Liver (tissue), 9 donors: ENCODE measurements around the gene ZNF681. TPM values are rescaled to one million over a fixed set of nuclear protein-coding genes. Genes with fewer than 3 reads are reported as not detected.

Experiments
- DNase-seq: peaks from one replicate; pipeline ENCODE4 v3.0.0-alpha.2; 2017; ENCODE audit warnings: low spot score
- H3K27ac ChIP-seq, 2 donors: one replicate each; pipeline ENCODE4 v1.7.0; 2013; ENCODE audit warnings: inconsistent platforms in 2 of 2, low read length in 2 of 2, control low read depth in 1 of 2, low read depth in 1 of 2, mild to moderate bottlenecking in 1 of 2
- H3K27me3 ChIP-seq, 4 donors: one replicate each; pipeline versions ENCODE4 v1.6.1 to v1.7.0; 2013; ENCODE audit warnings: low read length in 3 of 4, inconsistent platforms in 1 of 4, mild to moderate bottlenecking in 1 of 4, moderate library complexity in 1 of 4; ENCODE audit not compliant: control insufficient read depth in 4 of 4, insufficient read depth in 4 of 4
- H3K36me3 ChIP-seq, 4 donors: one replicate each; pipeline versions ENCODE4 v1.6.1 to v1.7.0; 2013; ENCODE audit warnings: low read length in 3 of 4, mild to moderate bottlenecking in 3 of 4, low read depth in 1 of 4, moderate library complexity in 1 of 4; ENCODE audit not compliant: control insufficient read depth in 4 of 4, insufficient read depth in 3 of 4
- H3K4me1 ChIP-seq, 4 donors: one replicate each; pipeline versions ENCODE4 v1.6.1 to v1.7.0; 2013; ENCODE audit warnings: low read length in 3 of 4, mild to moderate bottlenecking in 3 of 4, moderate library complexity in 1 of 4; ENCODE audit not compliant: control insufficient read depth in 4 of 4, insufficient read depth in 4 of 4
- H3K4me3 ChIP-seq, 3 donors: one replicate each; pipeline versions ENCODE4 v1.6.1 to v1.7.0; 2013; ENCODE audit warnings: low read length in 3 of 3, control low read depth in 1 of 3, low read depth in 1 of 3, mild to moderate bottlenecking in 1 of 3
- H3K9ac ChIP-seq, 2 donors: one replicate each; pipeline ENCODE4 v1.7.0; 2013; ENCODE audit warnings: low read length in 2 of 2, mild to moderate bottlenecking in 2 of 2, moderate library complexity in 2 of 2, control low read depth in 1 of 2, low read depth in 1 of 2
- H3K9me3 ChIP-seq, 4 donors: one replicate each; pipeline versions ENCODE4 v1.6.1 to v1.7.0; 2013; ENCODE audit warnings: low read length in 3 of 4; ENCODE audit not compliant: control insufficient read depth in 4 of 4
- EGR1 ChIP-seq, 2 donors: IDR thresholded peaks; 2 replicates each; pipeline ENCODE4 v1.6.1; 2016 to 2018; ENCODE audit warnings: antibody characterized with exemption in 2 of 2, low read depth in 2 of 2
- FOXA1 ChIP-seq: IDR thresholded peaks from 2 replicates; pipeline ENCODE4 v1.6.1; 2016; ENCODE audit warnings: antibody characterized with exemption
- FOXA2 ChIP-seq: IDR thresholded peaks from 2 replicates; pipeline ENCODE4 v1.6.1; 2016; ENCODE audit warnings: antibody characterized with exemption
- GABPA ChIP-seq, 2 donors: IDR thresholded peaks in 1 of 2; conservative IDR thresholded peaks in 1 of 2; 2 replicates each; pipeline ENCODE4 v1.6.1; 2016; ENCODE audit warnings: antibody characterized with exemption in 2 of 2, mild to moderate bottlenecking in 1 of 2, moderate library complexity in 1 of 2
- HNF4A ChIP-seq, 2 donors: conservative IDR thresholded peaks; 2 replicates each; pipeline ENCODE4 v1.6.1; 2016; ENCODE audit warnings: antibody characterized with exemption in 2 of 2, mild to moderate bottlenecking in 2 of 2
- HNF4G ChIP-seq: IDR thresholded peaks from 2 replicates; pipeline ENCODE4 v1.6.1; 2016; ENCODE audit warnings: antibody characterized with exemption
- JUND ChIP-seq, 2 donors: IDR thresholded peaks; 2 replicates each; pipeline ENCODE4 v1.6.1; 2016; ENCODE audit warnings: antibody characterized with exemption in 2 of 2
- NR2F2 ChIP-seq: IDR thresholded peaks from 2 replicates; pipeline ENCODE4 v1.6.1; 2016; ENCODE audit warnings: antibody characterized with exemption
- RAD21 ChIP-seq, 2 donors: IDR thresholded peaks; 2 replicates each; pipeline ENCODE4 v1.6.1; 2016; ENCODE audit warnings: antibody characterized with exemption in 2 of 2, mild to moderate bottlenecking in 2 of 2
- RXRA ChIP-seq, 2 donors: IDR thresholded peaks; 2 replicates each; pipeline ENCODE4 v1.6.1; 2017 to 2018; ENCODE audit warnings: antibody characterized with exemption in 2 of 2, mild to moderate bottlenecking in 1 of 2
- SP1 ChIP-seq: IDR thresholded peaks from 2 replicates; pipeline ENCODE4 v1.6.1; 2018; ENCODE audit warnings: antibody characterized with exemption, mild to moderate bottlenecking
- TAF1 ChIP-seq: conservative IDR thresholded peaks from 2 replicates; pipeline ENCODE4 v1.6.1; 2016; ENCODE audit warnings: antibody characterized with exemption, mild to moderate bottlenecking
- YY1 ChIP-seq: IDR thresholded peaks from 2 replicates; pipeline ENCODE4 v1.6.1; 2016; ENCODE audit warnings: antibody characterized with exemption, mild to moderate bottlenecking
- WGBS: extraction: QIAGEN DNeasy Blood & Tissue Kit; methylation state at CpG from one replicate; pipeline ENCODE4 v1.1.7; 2013; 5-methylcytosine and 5-hydroxymethylcytosine counted together
- polyA plus RNA-seq, 2 donors: library from polyadenylated mRNA; stranded (reverse) in 1 of 2; unstranded in 1 of 2; fragments of 200-250 nt in 1 of 2; fragments of >200 nt in 1 of 2; fragmentation: Nextera tagmentation in 1 of 2; extraction: Ambion mirVana in 1 of 2; gene quantifications; one replicate each; pipeline versions ENCODE4 v1.2.1 to v1.2.3, GENCODE V29; 2013 to 2015
- total RNA-seq, 2 donors: library from RNA; depleted of rRNA; stranded (reverse); fragments of >200 nt; gene quantifications; one replicate each; pipeline ENCODE4 v1.2.3, GENCODE V29; 2014
- TF ChIP-seq, protein P1 (sequence below): IDR thresholded peaks from 2 replicates; pipeline ENCODE4 v1.6.1; 2016; ENCODE audit warnings: antibody characterized with exemption, mild to moderate bottlenecking
- TF ChIP-seq, protein P2 (sequence below): IDR thresholded peaks from 2 replicates; pipeline ENCODE4 v1.6.1; 2016; ENCODE audit warnings: antibody characterized with exemption
- TF ChIP-seq, protein P3 (sequence below): IDR thresholded peaks from 2 replicates; pipeline ENCODE4 v1.6.1; 2016; ENCODE audit warnings: antibody characterized with exemption
- TF ChIP-seq, protein P4 (sequence below): fragments of 150-350 bp; IDR thresholded peaks from 2 replicates; pipeline ENCODE4 v1.5.1; 2017; ENCODE audit warnings: improper control_type of control experiment, low read depth, low read length; ENCODE audit not compliant: missing input control
- TF ChIP-seq, protein P5 (sequence below): IDR thresholded peaks from 2 replicates; pipeline ENCODE4 v1.6.1; 2016; ENCODE audit warnings: antibody characterized with exemption
- donor health status: healthy.
- donor health status: healthy.
- donor health status: healthy.
- donor health status: healthy.
- donor health status: healthy.

The ZNF681 gene
- total and polyA plus RNA-seq, 4 donors, result 0.06 to 2.8 (median 0.27) TPM

DNA sequence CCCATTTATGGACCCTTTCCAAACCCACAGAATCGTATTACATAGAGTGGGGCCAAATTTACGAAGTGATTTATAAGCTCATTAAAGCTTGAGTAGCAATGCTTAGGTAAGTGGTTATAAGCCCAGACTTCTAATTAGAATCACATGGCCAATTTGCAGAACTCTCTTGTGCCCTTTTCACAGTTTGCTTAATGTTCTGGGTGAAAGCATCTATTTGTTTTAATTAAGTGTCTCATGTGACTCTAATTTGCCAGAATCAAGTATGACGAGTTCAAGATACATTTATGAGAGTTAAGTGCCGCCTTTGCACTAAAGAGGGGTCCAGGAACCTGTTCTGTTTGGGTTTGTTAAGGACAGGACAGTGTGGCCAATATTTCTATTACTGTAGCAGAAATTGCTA is 46.0 kb upstream of the ZNF681 start:
- Histone ChIP-seq H3K4me3 (no peak overlapping the region), H3K36me3 (no peaks in the 10 kb centered on the region), H3K27ac (no peak overlapping the region), H3K27me3 (no peaks in the 10 kb centered on the region), H3K4me1 (no peaks in the 10 kb centered on the region), H3K9ac (no peak overlapping the region), H3K9me3 (peaks cover 0 to 6% (median 0%) of the 10 kb centered on the region in 4 donors)
- TF ChIP-seq, protein P1, sequence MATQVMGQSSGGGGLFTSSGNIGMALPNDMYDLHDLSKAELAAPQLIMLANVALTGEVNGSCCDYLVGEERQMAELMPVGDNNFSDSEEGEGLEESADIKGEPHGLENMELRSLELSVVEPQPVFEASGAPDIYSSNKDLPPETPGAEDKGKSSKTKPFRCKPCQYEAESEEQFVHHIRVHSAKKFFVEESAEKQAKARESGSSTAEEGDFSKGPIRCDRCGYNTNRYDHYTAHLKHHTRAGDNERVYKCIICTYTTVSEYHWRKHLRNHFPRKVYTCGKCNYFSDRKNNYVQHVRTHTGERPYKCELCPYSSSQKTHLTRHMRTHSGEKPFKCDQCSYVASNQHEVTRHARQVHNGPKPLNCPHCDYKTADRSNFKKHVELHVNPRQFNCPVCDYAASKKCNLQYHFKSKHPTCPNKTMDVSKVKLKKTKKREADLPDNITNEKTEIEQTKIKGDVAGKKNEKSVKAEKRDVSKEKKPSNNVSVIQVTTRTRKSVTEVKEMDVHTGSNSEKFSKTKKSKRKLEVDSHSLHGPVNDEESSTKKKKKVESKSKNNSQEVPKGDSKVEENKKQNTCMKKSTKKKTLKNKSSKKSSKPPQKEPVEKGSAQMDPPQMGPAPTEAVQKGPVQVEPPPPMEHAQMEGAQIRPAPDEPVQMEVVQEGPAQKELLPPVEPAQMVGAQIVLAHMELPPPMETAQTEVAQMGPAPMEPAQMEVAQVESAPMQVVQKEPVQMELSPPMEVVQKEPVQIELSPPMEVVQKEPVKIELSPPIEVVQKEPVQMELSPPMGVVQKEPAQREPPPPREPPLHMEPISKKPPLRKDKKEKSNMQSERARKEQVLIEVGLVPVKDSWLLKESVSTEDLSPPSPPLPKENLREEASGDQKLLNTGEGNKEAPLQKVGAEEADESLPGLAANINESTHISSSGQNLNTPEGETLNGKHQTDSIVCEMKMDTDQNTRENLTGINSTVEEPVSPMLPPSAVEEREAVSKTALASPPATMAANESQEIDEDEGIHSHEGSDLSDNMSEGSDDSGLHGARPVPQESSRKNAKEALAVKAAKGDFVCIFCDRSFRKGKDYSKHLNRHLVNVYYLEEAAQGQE, result no peak
- TF ChIP-seq SP1 (no peak), RAD21 (IDR thresholded peaks at IDR 0.05) (no peak), YY1 (no peak), FOXA1 (no peak), HNF4G (no peak), TAF1 (no peak), GABPA (IDR thresholded peaks at IDR 0.05 in 1 of 2, conservative IDR thresholded peaks at IDR 0.05 in 1 of 2) (no peak), EGR1 (IDR thresholded peaks at IDR 0.05; ENCODE audit: low read depth in 2 of 2) (no peak), JUND (IDR thresholded peaks at IDR 0.05) (no peak), NR2F2 (no peak), HNF4A (conservative IDR thresholded peaks at IDR 0.05) (no peak), RXRA (IDR thresholded peaks at IDR 0.05) (no peak), FOXA2 (no peak)
- TF ChIP-seq, protein P2, sequence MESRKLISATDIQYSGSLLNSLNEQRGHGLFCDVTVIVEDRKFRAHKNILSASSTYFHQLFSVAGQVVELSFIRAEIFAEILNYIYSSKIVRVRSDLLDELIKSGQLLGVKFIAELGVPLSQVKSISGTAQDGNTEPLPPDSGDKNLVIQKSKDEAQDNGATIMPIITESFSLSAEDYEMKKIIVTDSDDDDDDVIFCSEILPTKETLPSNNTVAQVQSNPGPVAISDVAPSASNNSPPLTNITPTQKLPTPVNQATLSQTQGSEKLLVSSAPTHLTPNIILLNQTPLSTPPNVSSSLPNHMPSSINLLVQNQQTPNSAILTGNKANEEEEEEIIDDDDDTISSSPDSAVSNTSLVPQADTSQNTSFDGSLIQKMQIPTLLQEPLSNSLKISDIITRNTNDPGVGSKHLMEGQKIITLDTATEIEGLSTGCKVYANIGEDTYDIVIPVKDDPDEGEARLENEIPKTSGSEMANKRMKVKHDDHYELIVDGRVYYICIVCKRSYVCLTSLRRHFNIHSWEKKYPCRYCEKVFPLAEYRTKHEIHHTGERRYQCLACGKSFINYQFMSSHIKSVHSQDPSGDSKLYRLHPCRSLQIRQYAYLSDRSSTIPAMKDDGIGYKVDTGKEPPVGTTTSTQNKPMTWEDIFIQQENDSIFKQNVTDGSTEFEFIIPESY, result no peak
- TF ChIP-seq, protein P3, sequence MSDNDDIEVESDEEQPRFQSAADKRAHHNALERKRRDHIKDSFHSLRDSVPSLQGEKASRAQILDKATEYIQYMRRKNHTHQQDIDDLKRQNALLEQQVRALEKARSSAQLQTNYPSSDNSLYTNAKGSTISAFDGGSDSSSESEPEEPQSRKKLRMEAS, result no peak
- TF ChIP-seq, protein P4, sequence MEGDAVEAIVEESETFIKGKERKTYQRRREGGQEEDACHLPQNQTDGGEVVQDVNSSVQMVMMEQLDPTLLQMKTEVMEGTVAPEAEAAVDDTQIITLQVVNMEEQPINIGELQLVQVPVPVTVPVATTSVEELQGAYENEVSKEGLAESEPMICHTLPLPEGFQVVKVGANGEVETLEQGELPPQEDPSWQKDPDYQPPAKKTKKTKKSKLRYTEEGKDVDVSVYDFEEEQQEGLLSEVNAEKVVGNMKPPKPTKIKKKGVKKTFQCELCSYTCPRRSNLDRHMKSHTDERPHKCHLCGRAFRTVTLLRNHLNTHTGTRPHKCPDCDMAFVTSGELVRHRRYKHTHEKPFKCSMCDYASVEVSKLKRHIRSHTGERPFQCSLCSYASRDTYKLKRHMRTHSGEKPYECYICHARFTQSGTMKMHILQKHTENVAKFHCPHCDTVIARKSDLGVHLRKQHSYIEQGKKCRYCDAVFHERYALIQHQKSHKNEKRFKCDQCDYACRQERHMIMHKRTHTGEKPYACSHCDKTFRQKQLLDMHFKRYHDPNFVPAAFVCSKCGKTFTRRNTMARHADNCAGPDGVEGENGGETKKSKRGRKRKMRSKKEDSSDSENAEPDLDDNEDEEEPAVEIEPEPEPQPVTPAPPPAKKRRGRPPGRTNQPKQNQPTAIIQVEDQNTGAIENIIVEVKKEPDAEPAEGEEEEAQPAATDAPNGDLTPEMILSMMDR, result no peak
- TF ChIP-seq, protein P5, sequence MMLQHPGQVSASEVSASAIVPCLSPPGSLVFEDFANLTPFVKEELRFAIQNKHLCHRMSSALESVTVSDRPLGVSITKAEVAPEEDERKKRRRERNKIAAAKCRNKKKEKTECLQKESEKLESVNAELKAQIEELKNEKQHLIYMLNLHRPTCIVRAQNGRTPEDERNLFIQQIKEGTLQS, result no peak
- DNase-seq, result no peak
- 87% methylated on average over 4 of the region's 4 CpGs for WGBS
